HG03095 (cell line): ENCODE data around the gene LKAAEAR1.

Source experiments
- ATAC-seq: cut with Tn5 transposase; IDR thresholded peaks from one replicate; pipeline ENCODE4 v1.9.1; 2021; ENCODE audit warnings: moderate library complexity; ENCODE audit not compliant: unreplicated experiment

The LKAAEAR1 gene

DNA sequence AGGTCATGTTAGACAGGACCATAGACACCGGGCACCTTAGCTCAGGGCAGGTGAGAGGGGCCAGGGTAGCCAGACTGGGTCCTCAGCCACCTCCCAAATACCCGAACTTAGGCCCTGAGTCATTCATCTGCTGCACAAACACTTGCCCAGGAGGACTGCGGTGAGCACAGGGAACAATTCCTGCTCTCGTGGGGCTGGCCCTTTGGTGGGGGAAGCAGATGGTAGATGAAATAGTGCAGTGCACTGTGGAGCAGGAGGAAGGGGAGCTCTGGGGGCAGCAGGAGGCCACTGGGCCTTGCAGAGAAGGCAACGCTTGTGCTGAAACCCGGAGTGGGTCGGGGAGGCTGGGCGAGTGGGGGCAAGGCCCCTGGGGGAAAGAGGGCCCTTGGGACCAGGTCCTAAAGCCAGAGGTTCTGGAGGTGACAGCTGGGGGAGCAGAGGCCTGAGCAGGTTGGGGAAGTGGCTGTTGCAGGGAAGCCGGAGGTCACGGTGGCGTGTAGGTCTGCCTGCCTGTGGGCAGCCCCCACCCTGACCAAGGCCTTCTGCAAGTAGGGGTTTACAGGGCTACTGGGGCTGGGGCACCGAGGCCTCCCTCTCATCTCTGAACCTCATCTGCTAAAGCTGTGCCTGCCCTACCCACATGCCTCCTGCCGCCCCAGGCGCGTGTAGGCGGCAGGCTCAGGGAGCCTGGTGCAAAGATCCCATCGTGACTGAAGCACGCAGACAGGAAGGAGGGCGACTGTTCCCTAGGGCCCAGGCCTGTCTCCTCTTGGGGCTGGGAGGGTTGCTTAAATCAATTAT is 27.8 kb upstream of the LKAAEAR1 start:
- no peak for ATAC-seq

GRCh38 chr20:64110411-64111068 is 26.3 kb upstream of the LKAAEAR1 start:
- no peak for ATAC-seq

- ATAC-seq, result no peak
These were observed 25.7 kb upstream of the LKAAEAR1 start for GRCh38 chr20:64109831-64110391.

DNA sequence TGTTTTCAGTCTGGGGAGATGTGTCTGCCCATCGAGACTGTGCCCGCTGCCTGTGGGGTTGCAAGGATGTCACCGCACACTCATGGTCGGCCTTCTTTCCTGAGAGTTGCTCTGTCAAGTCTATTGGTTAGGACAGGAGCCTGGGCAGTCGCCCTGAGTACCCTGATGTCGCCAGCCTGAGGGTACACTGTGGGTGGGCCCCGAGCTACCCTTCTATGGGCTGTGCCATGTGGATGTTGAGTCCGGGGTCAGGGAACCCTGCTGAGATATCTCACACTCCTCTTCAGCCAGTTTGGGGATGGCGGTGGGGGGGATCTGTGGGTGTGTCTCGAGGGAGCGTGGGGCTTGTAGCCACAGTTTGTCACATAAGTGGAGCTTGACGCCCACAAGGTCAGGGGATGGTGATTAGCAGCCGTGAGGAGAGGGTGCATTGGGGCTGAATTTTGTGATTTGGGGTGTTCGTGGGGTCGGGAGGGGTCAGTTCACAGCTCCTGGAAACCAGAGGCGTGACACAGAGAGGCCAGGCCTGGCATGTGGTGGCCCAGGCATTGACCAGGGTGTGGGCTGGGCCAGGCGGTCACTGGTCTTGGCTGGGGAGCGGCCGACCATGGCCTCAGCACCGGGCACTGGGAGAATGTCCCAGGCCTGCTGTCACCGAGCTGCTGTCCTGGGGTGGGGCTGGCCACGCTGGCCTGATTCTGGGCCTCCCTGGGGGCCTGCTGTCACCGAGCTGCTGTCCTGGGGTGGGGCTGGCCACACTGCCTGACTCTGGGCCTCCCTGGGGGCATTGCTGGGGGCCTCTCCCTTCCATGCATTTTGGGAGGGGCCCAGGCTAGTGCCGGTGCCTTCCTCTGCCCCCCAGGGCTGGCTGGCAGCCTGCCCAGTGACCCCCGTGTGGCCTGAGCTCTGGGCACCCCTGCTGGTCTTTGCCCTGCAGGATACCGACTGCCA is 24.8 kb upstream of the LKAAEAR1 start:
- ATAC-seq, result no peak

DNA sequence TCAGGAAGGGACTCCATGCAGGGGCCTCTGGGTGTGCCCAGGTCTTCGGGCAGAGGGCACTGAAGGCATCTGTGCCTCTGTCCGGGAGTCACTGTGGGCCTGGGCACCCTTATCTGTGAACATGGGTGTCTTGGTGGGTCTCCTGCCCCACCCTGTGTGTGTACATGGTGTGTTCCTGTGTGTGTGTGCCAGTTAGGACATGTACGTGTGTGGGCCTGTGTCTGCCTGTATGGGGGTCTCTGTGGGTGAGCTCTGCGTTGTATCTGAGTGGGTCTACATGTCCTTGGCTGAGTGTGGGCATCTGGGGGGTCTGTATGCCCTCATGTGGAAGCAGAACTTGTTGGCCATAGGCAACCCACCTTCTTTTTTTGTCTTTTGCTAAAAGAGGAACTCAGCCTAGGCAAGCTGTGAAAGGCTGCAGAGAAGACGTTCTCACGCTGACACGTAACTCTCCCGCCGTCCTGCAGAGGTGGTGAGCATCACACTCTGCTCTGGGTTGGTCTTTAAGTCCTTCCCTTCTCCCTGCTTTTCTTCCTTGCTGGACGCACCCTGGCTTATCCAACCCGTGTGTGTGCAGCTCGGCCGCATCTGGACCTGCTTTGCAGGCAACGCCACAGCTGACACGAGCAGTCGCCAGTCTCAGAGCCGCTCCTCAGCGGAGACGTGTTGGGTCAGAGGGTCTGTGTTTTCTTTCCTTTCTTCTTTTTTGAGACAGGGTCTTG is 23.7 kb upstream of the LKAAEAR1 start:
- no peak for ATAC-seq

DNA sequence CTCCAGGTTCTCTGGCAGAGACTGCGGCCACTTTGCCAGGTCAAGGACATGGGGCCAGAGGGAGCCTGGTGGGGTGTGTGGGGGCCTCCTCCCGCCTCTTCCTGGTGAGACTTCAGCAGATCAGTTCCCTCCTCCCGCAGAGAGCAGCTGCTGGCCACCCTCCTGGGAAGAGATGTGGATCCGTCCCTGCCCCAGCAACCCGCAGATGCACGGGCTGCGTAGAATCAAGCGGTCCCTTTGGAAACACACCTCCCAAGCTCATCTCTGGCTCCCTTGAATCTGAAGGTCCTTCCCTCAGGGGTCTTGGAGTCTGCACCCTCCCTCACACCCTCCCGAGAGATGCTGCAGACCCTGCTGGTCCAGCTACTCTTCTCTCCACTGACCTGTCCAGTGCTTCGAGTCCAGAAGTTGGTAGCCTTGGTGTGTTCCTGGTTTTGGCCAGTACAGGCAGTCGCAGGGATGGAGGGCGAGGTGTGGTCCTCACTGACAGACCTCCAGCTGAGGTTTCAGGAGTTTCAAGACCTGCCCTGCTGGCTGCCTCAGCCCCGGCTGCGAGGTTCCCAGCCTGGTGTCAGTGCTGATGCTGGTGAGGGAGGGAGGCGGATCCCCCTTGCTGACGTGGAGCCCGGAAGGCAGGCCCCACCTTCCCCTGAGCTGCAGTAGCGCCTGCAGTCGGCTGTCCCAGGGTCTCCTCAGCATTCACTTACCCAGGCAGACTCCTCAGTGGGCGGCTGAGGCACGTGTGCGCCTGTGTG is 23.0 kb upstream of the LKAAEAR1 start, which contains the start of gene NPBWR2:
TSS of gene NPBWR2 (minus strand) at position 585 of the 755 bp plus-strand sequence. CDS start 734 bp downstream, outside the sequence.
- no peak for ATAC-seq

DNA sequence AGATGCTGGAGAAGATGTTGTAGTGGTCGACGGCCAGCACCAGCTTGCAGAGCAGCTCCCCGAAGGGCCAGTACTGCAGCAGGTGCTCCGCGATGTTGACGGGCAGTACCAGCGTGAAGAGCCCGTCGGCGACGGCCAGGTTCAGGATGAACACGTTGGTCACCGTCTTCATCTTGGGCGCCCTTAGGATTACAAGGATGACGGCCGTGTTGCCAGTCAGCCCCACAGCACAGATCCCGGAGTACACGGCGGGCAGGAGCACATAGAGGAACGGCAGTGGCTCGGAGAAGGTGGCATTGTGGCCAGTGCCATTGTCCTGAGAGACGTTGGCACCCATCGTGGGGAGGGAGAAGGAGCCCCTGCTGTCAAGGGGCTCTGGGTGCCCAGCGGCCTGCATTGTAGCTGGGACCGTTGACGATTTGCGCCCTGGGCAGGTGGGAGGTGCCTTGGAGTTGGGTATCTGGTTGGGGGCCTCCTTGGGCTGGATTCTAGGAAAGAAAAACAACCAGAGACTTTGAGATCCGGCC is 22.3 kb upstream of the LKAAEAR1 start:
- ATAC-seq, result no peak

GRCh38 chr20:64105846-64106434 is 21.7 kb upstream of the LKAAEAR1 start:
- ATAC-seq, result no peak

- ATAC-seq, result no peak
These were observed 20.7 kb upstream of the LKAAEAR1 start for GRCh38 chr20:64104667-64105451.

DNA sequence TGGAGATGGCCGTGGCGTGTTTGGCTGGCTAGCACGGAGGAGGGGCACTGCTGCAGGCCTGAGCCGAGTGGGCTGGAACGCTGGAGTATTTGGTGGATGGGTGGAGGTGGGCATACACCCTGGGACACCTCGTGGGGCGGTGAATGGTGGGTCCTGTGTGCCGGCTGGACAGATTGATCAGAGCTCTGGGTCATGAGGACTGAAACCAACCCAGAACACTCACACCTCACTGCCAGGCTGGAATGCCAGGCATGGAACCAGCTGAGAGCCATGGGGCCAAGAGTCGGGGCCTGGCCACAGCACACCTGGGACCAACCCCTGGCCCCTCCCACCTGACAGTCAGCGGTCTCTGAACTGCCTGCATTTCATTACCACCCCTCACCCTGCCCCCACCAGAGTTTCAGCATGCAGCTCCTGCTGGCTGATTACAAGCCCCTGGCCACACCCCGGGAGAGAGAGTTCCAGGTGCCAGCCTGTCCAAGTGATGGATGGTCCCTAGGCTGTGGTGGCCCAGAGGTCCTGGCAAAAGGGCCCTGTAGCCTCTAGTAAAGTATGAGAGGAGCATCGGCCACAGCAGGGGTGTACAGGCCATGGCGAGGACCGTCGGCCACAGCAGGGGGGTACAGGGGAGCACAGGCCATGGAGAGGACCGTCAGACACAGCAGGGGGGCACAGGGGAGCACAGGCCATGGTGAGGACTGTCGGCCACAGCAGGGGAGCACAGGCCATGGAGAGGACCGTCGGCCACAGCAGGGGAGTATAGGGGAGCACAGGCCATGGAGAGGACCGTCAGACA is 19.9 kb upstream of the LKAAEAR1 start:
- ATAC-seq, result no peak

DNA sequence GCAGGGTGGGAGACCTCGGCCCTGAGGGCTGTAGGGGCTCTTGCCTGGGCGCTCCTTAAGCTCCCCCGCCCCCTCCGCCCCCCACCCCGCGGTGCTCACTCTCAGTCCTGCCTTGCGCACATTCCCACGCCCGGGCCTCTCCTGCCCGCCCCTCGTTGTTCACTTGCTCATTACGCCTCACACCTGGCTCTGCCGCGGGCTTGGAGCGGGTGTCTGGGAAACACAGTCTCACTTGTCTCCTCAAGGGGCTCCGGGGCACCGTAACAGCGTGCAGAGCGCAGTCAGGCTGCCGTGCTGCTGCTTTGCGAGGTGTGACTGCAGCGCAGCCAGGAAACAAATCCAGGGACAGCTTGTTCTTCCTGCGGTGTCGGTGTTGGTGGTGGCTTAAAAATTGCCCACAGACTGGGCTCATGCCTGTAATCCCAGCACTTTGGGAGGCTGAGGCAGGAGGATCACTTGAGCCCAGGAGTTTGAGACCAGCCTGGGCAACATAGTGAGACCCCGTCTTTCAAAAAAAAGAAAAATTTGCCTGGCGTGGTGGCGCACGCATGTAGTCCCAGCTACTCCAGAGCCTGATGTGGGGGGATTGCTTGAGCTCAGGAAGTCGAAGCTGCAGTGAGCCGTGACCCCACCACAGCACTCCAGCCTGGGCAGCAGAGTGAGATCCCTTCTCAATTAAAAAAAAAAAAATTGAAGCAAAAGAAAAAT is 18.6 kb upstream of the LKAAEAR1 start:
- ATAC-seq, result no peak

DNA sequence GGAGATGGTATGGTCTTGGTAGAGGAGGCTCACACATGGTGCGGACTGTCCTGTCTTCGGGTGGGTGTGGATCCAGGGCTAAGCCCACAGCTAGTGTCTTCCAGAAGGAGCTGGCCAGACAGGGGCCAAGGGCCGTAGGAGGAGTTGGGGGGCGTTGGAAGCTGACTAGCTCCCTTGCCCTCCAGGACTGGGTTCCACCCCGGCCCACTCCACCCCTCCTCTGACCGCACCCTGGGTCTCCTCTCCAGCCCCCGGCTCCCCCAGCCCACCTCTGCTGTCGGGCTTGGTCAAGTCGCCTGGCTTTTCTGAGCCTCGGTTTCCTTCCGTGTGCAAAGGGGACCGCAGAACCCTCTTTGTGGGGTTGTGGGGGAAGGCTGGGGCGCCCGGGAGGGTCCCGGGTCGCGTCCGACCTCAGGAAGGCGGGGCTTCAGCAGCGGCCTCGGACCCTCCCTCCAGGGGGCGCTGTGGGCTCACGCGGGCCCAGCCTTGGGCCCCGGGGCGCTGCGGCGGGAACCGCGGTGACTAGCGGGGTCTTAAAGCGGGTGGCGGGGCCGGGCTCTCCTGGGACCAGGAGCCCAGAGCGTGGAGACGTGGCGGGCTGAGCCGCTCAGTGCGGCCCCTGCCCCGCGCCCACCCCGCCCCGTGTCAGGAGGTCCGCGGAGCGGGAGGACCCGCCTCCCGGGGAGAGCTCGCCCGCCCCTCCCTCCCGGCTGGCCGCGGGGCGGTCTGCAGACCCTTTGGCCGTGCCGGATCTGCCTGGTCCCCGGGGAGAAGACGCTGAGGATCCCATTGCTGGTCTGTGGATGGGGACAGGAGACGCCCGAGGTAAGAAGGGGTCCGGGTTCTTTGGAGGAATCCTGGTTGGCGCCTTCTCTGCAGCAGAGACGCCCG is 17.8 kb upstream of the LKAAEAR1 start:
- no peak for ATAC-seq

DNA sequence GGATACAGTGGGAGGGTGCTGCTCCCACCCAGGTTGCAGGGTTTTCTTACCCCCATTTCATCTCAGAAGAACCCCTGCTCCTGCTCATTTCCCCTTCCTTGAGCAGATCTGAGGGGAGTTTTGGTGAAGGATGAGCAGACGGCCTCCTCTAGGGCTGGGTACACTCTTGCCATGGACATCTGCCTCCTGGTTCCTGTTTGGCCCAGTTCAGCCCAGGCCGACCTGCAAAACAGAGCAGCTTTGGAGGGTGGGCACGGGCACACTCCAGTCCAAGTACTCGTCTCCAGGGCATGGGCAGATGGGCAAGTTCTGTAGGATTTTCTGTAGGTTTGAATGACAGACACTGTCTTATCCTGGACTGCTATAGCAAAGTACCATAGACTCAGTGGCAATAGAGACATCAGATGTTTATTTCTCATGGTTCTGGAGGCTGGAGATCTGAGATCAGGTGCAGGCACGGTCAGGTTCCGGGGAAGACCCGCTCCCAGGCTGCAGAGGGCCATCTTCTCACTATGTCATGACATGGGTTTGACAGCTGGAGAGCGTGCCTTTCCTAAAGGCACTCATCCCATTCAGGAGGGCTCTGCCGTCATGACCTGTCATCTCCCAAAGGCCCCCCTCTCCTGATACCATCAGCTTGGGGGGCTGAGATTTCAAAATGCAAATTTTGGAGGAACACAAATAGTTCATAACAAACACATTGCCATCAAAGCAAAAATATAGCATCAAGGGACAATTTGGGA is 16.9 kb upstream of the LKAAEAR1 start:
- no peak for ATAC-seq

DNA sequence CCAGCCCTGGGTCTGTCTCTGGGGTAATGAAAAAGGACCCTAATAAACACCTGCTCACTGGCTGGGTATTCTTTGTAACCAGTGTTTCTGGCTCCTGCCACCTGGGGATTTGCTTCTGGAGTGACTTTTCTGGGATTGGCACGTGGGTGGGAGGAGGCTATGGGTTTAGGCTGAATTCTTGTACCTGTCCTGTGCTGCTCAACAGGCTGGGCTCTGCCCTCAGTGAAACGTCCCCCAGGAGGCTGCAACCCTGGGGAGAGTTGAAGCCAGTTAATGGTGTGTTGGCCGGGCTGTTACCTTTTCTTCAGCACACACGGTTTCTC is 16.3 kb upstream of the LKAAEAR1 start:
- ATAC-seq, result no peak

GRCh38 chr20:64099880-64100565 is 15.8 kb upstream of the LKAAEAR1 start:
- no peak for ATAC-seq
